Parathyroid adenoma (tissue), 2 donors: Measurements from ENCODE around the gene AGPAT2.

ENCODE experiments used
- H2AFZ ChIP-seq: fragments of 300-600 bp; sonication (generic); one replicate; pipeline ENCODE4 v1.7.0; 2017; ENCODE audit warnings: antibody characterized with exemption, mild to moderate bottlenecking
- H3K27ac ChIP-seq: fragments of 300-600 bp; sonication (generic); one replicate; pipeline ENCODE4 v1.7.0; 2017
- H3K27me3 ChIP-seq: fragments of 300-600 bp; sonication (generic); one replicate; pipeline ENCODE4 v1.7.0; 2017; ENCODE audit warnings: low read length; ENCODE audit not compliant: control insufficient read depth, insufficient read depth
- H3K36me3 ChIP-seq: fragments of 300-600 bp; sonication (generic); one replicate; pipeline ENCODE4 v1.7.0; 2017; ENCODE audit warnings: low read length; ENCODE audit not compliant: control insufficient read depth, insufficient read depth
- H3K4me1 ChIP-seq: fragments of 300-600 bp; sonication (generic); one replicate; pipeline ENCODE4 v1.7.0; 2017; ENCODE audit warnings: control low read depth
- H3K4me2 ChIP-seq: fragments of 300-600 bp; sonication (generic); one replicate; pipeline ENCODE4 v1.7.0; 2017; ENCODE audit warnings: low read length
- H3K4me3 ChIP-seq: fragments of 300-600 bp; sonication (generic); one replicate; pipeline ENCODE4 v1.7.0; 2017; ENCODE audit warnings: low read depth, low read length
- H3K79me2 ChIP-seq: fragments of 300-600 bp; sonication (generic); one replicate; pipeline ENCODE4 v1.7.0; 2017; ENCODE audit warnings: control low read depth
- H3K9ac ChIP-seq: fragments of 300-600 bp; sonication (generic); one replicate; pipeline ENCODE4 v1.7.0; 2017; ENCODE audit warnings: mild to moderate bottlenecking
- H3K9me3 ChIP-seq: fragments of 300-600 bp; sonication (generic); one replicate; pipeline ENCODE4 v1.7.0; 2017; ENCODE audit warnings: low read length; ENCODE audit not compliant: control insufficient read depth
- TF ChIP-seq, protein P1 (sequence below): fragments of 300-600 bp; sonication (generic); IDR thresholded peaks from one replicate; pipeline ENCODE4 v1.7.0; 2017; ENCODE audit warnings: antibody characterized with exemption, mild to moderate bottlenecking
- donor health status: primary hyperparathyroidism.

The AGPAT2 gene

DNA sequence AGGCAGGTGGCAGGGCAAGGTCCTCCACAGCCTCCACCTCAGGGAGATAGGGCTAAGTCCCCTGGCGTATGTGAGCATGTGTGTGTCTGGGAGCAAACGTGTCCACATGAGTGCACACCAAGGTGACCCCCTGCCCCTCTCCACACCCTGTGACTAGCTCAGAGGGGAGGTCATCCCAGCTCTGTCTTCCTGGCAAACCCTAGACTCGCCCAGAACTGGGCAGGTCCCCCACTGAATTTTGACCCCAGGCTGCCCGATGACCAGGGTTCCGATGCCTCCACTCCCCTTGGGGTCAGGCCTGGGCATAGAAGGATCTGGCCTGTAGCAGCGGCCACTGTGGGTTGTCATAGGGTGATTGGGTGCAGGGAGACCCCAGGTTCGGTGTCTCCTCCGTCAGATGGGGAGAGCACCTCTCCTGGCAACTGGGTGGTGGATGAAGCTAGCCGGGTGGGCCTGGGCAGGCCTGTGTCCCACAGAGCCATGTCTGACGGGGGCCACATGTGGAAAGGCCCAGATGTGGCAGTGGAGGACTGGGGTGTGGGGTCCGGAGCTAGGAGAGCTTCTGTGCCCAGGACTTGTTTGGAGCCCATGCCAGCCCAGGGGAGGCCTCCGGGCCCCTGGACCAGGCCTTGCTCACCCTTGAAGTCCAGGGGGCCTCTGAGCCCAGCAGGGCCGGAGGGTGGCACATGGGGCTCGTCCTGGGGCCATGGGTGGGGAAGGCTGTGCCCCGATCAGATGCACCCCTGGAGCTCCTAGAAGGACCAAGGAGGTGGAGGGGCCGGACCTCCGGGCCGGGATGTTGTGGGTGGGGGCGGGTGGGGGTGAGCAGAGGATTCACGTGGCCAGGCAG, 31.3 kb upstream of the AGPAT2 start:
- Histone ChIP-seq H3K4me1 (no peaks in the 10 kb centered on the region), H3K79me2 (no peaks in the 10 kb centered on the region), H3K4me2 (no peak overlapping the region), H3K4me3 (no peak overlapping the region), H3K9ac (no peak overlapping the region), H3K36me3 (no peaks in the 10 kb centered on the region), H3K27me3 (no peaks in the 10 kb centered on the region), H3K9me3 (no peaks in the 10 kb centered on the region), H3K27ac (no peak overlapping the region), H2AFZ (no peak overlapping the region)
- TF ChIP-seq, protein P1, sequence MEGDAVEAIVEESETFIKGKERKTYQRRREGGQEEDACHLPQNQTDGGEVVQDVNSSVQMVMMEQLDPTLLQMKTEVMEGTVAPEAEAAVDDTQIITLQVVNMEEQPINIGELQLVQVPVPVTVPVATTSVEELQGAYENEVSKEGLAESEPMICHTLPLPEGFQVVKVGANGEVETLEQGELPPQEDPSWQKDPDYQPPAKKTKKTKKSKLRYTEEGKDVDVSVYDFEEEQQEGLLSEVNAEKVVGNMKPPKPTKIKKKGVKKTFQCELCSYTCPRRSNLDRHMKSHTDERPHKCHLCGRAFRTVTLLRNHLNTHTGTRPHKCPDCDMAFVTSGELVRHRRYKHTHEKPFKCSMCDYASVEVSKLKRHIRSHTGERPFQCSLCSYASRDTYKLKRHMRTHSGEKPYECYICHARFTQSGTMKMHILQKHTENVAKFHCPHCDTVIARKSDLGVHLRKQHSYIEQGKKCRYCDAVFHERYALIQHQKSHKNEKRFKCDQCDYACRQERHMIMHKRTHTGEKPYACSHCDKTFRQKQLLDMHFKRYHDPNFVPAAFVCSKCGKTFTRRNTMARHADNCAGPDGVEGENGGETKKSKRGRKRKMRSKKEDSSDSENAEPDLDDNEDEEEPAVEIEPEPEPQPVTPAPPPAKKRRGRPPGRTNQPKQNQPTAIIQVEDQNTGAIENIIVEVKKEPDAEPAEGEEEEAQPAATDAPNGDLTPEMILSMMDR = no peak

DNA sequence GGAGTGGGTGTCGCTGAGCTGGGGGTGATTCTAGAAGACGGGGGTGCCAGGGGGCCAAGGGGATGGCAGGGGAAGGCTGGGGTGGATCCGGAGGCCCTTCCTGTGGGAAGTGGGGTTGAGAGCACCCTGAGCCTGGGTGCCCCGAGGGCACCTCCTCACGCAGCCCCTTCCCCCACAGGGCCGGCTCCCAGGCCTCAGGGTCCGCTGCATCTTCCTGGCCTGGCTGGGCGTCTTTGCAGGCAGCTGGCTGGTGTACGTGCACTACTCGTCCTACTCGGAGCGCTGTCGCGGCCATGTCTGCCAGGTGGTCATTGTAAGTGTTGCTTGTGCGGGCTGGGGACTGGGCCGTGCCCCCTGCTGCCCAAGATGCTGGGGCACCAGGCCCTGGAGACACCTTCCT, 30.1 kb upstream of the AGPAT2 start:
- Histone ChIP-seq H3K9me3 (no peaks in the 10 kb centered on the region), H3K27ac (no peak overlapping the region), H3K4me1 (no peaks in the 10 kb centered on the region)

DNA sequence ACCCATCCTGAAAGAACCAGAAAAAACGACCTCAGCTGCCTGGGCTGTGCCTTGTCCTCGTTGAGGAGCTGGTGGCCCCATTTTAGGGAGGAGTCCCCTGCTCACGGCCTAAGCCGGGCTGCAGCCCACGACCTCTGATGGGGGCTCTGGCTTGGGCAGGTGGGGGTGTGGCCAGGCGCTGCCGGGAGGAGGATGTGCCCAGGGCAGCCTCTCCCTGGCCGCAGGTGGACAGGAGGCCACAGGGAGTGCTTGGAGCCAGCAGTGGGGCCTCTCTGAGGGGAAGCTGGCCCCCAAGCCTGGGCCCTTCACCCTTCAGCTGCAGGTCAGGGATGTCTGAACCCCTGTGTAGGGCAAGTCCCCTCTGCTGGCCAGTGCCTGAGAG, 27.6 kb upstream of the AGPAT2 start:
- Histone ChIP-seq H3K9ac (no peak overlapping the region), H2AFZ (no peak overlapping the region), H3K4me2 (no peak overlapping the region), H3K9me3 (no peaks in the 10 kb centered on the region), H3K36me3 (no peaks in the 10 kb centered on the region), H3K27ac (peak overlapping the region; percentile 19), H3K27me3 (no peaks in the 10 kb centered on the region), H3K4me3 (no peak overlapping the region), H3K79me2 (no peaks in the 10 kb centered on the region), H3K4me1 (no peaks in the 10 kb centered on the region)
- TF ChIP-seq, protein P1 = no peak

More for the DNA sequence above, 30.1 kb upstream of the AGPAT2 start:
- Histone ChIP-seq H3K4me3 (no peak overlapping the region), H3K36me3 (no peaks in the 10 kb centered on the region), H3K9ac (no peak overlapping the region), H3K79me2 (no peaks in the 10 kb centered on the region), H3K27me3 (no peaks in the 10 kb centered on the region), H3K4me2 (no peak overlapping the region), H2AFZ (no peak overlapping the region)
- TF ChIP-seq, protein P1 = no peak

DNA sequence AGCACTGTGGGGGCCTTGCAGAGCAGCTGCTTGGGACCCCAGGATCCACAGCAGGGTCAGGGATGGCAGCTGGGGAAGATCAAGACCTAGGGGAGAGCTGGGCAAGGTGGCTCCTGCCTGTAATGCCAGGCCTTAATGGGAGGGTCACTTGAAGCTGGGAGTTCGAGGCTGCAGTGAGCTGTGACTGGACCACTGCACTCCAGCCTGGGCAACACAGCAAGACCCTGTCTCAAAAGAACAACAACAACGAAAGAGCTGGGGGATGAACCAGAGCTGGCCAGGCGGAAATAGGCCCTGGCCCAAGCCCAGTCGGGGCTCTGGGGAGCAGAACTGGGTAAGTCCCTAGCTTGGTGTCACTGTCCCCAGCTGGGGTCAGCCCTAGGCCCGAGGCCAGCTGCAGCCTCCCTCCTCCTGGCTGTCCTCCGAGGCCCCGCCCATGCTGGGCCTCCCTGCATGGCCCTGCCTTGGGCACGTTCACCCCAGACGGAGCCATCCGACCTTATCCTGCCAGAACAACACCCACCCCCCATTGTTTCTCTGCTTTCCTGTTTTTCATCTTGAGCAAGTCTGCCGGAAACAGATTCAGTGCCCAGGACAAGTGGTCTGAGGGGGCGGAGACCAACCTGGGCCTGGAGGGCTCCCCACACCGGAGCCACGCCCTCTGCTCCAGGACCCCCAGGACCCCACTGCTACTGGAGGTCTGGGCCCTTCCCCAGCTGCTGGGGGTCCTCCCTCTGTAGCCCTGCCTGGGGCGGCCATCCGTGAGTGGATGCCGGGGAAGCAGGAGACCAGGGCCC, 27.0 kb upstream of the AGPAT2 start:
- H3K4me3 ChIP-seq = no peak overlapping the region
- no peaks in the 10 kb centered on the region for H3K4me1 ChIP-seq
- no peaks in the 10 kb centered on the region for H3K9me3 ChIP-seq
- no peaks in the 10 kb centered on the region for H3K79me2 ChIP-seq
- H3K27ac ChIP-seq = peak overlapping the region; percentile 19
- H2AFZ ChIP-seq = no peak overlapping the region
- no peaks in the 10 kb centered on the region for H3K36me3 ChIP-seq
- no peaks in the 10 kb centered on the region for H3K27me3 ChIP-seq
- TF ChIP-seq, protein P1 = no peak
- no peak overlapping the region for H3K9ac ChIP-seq
- peak overlapping the region; percentile 87 for H3K4me2 ChIP-seq
